H1 (cell line): ENCODE data around the gene TOP3B. TPM values are rescaled to one million over a fixed set of nuclear protein-coding genes. Genes with fewer than 3 reads are reported as not detected.
"Not testable (repeated sequence)": the region's sequence is repeated elsewhere in the genome, so short reads cannot be mapped to it uniquely, and the experiment has no call there.

Experiments
- CTCF ChIA-PET: fragments of 300-600 bp; sonication (Branson Sonifier 250); formaldehyde crosslinking; loops from one replicate; lab custom pipeline; 2021; ENCODE audit not compliant: partially characterized antibody; lab: Charles Lee
- POLR2A ChIA-PET: fragments of 300-600 bp; sonication (Branson Sonifier 250); formaldehyde crosslinking; loops from one replicate; lab custom pipeline; 2021; ENCODE audit warnings: inconsistent platforms; ENCODE audit not compliant: partially characterized antibody; lab: Charles Lee
- DNase-seq, 2 experiments: peaks; one replicate each; pipeline versions ENCODE4 v3.0.0 to v3.0.0-alpha.2; 2010 to 2022; ENCODE audit warnings: low spot score in 2 of 2, low read depth in 1 of 2, mixed read lengths in 1 of 2
- FAIRE-seq: peaks from 2 replicates; lab custom pipeline; 2011; peaks lifted over from hg19 to GRCh38; lab: Jason Lieb, UNC
- H2AFZ ChIP-seq: 2 replicates; pipeline ENCODE4 v1.8.1; 2012; ENCODE audit warnings: low read length, inconsistent platforms
- H2AK5ac ChIP-seq: 2 replicates; pipeline ENCODE4 v1.6.1; 2013; ENCODE audit warnings: low read depth, low read length
- H2BK120ac ChIP-seq: replicated peaks from 2 replicates; pipeline ENCODE3; 2013; ENCODE audit warnings: low read depth, low read length, inconsistent platforms
- H2BK12ac ChIP-seq: 2 replicates; pipeline ENCODE4 v1.6.1; 2013; ENCODE audit warnings: low read depth, low read length
- H2BK15ac ChIP-seq: 2 replicates; pipeline ENCODE4 v1.6.1; 2013; ENCODE audit warnings: low read length
- H2BK20ac ChIP-seq: 2 replicates; pipeline ENCODE4 v1.6.1; 2013; ENCODE audit warnings: low read length
- H2BK5ac ChIP-seq: 2 replicates; pipeline ENCODE4 v1.6.1; 2013; ENCODE audit warnings: low read depth, low read length
- H3K14ac ChIP-seq: 2 replicates; pipeline ENCODE4 v1.6.1; 2013; ENCODE audit warnings: inconsistent platforms; ENCODE audit not compliant: insufficient read length
- H3K18ac ChIP-seq: 2 replicates; pipeline ENCODE4 v1.6.1; 2013; ENCODE audit warnings: low read length; ENCODE audit errors: extremely low read depth
- H3K23ac ChIP-seq: 2 replicates; pipeline ENCODE4 v1.6.1; 2013; ENCODE audit warnings: inconsistent platforms; ENCODE audit not compliant: insufficient read length
- H3K23me2 ChIP-seq: 2 replicates; pipeline ENCODE4 v1.6.1; 2013; ENCODE audit warnings: low read depth, low read length
- H3K27ac ChIP-seq: 2 replicates; pipeline ENCODE4 v1.6.1; 2011; ENCODE audit warnings: low read depth, low read length, inconsistent platforms
- H3K27me3 ChIP-seq, 4 experiments: replicated peaks in 1 of 4; 1 replicate in 1 of 4; 2 replicates in 3 of 4; pipeline versions ENCODE4 v1.6.1 to v1.8.1; 2011 to 2013; ENCODE audit warnings: low read length in 3 of 4, mild to moderate bottlenecking in 3 of 4, inconsistent platforms in 2 of 4, mixed read lengths in 2 of 4, moderate library complexity in 1 of 4; ENCODE audit not compliant: control insufficient read depth in 3 of 4, insufficient read depth in 3 of 4; ENCODE audit errors: extremely low read depth in 1 of 4
- H3K36me3 ChIP-seq, 4 experiments: 2 replicates each; pipeline versions ENCODE4 v1.6.1 to v1.8.1; 2011 to 2013; ENCODE audit warnings: mild to moderate bottlenecking in 4 of 4, low read length in 3 of 4, moderate library complexity in 2 of 4, control low read depth in 1 of 4, inconsistent platforms in 1 of 4; ENCODE audit not compliant: insufficient read depth in 4 of 4, control insufficient read depth in 2 of 4
- H3K4ac ChIP-seq: replicated peaks from 2 replicates; pipeline ENCODE3; 2013; ENCODE audit warnings: low read length, low read depth, mixed read lengths, inconsistent platforms; ENCODE audit not compliant: insufficient read length
- H3K4me1 ChIP-seq, 4 experiments: replicated peaks in 1 of 4; 1 replicate in 1 of 4; 2 replicates in 3 of 4; pipeline versions ENCODE4 v1.6.1 to v1.8.1; 2011 to 2013; ENCODE audit warnings: low read length in 3 of 4, inconsistent platforms in 2 of 4, mixed read lengths in 1 of 4; ENCODE audit not compliant: insufficient read depth in 4 of 4, control insufficient read depth in 3 of 4
- H3K4me2 ChIP-seq, 2 experiments: 2 replicates each; pipeline versions ENCODE4 v1.6.1 to v1.8.1; 2011 to 2013; ENCODE audit warnings: low read depth in 2 of 2, low read length in 2 of 2, control low read depth in 1 of 2, inconsistent platforms in 1 of 2, mild to moderate bottlenecking in 1 of 2; ENCODE audit not compliant: insufficient read depth in 1 of 2
- H3K4me3 ChIP-seq, 4 experiments: fragments of 200-600, 300-600 bp in 1 of 4; sonication (generic), shearing (Covaris generic), sonication (Bioruptor Twin) in 1 of 4; 2 replicates each; pipeline versions ENCODE4 v1.5.1 to v1.8.1; 2011 to 2016; ENCODE audit warnings: low read length in 4 of 4, low read depth in 3 of 4, control low read depth in 2 of 4, inconsistent platforms in 2 of 4, mild to moderate bottlenecking in 2 of 4, mixed read lengths in 1 of 4, moderate library complexity in 1 of 4; ENCODE audit not compliant: insufficient read depth in 2 of 4; ENCODE audit errors: extremely low read depth in 1 of 4
- H3K56ac ChIP-seq: replicated peaks from 2 replicates; pipeline ENCODE3; 2013; ENCODE audit warnings: low read depth, mild to moderate bottlenecking, mixed read lengths, low read length, inconsistent platforms; ENCODE audit not compliant: insufficient read length
- H3K79me1 ChIP-seq: 2 replicates; pipeline ENCODE4 v1.6.1; 2013; ENCODE audit warnings: low read depth, low read length, control low read depth
- H3K79me2 ChIP-seq, 2 experiments: 2 replicates each; pipeline versions ENCODE4 v1.6.1 to v1.8.1; 2012 to 2013; ENCODE audit warnings: low read length in 2 of 2, mild to moderate bottlenecking in 2 of 2, inconsistent platforms in 1 of 2; ENCODE audit not compliant: insufficient read depth in 2 of 2, control insufficient read depth in 1 of 2
- H3K9ac ChIP-seq, 4 experiments: replicated peaks in 1 of 4; 1 replicate in 1 of 4; 2 replicates in 3 of 4; pipeline versions ENCODE4 v1.6.1 to v1.8.1; 2011 to 2013; ENCODE audit warnings: low read depth in 3 of 4, low read length in 3 of 4, control low read depth in 2 of 4, mild to moderate bottlenecking in 2 of 4, moderate library complexity in 2 of 4, inconsistent platforms in 1 of 4; ENCODE audit errors: extremely low read depth in 1 of 4
- H3K9me3 ChIP-seq, 2 experiments: 2 replicates each; pipeline versions ENCODE4 v1.6.1 to v1.8.1; 2012 to 2013; ENCODE audit warnings: mild to moderate bottlenecking in 2 of 2, moderate library complexity in 2 of 2, control low read depth in 1 of 2, inconsistent platforms in 1 of 2, low read depth in 1 of 2, low read length in 1 of 2, mixed read lengths in 1 of 2; ENCODE audit not compliant: insufficient read depth in 2 of 2
- H4K20me1 ChIP-seq, 2 experiments: replicated peaks in 1 of 2; 2 replicates each; pipeline versions ENCODE3 to v1.8.1; 2011 to 2013; ENCODE audit warnings: inconsistent platforms in 2 of 2, low read length in 2 of 2, mild to moderate bottlenecking in 1 of 2; ENCODE audit not compliant: insufficient read depth in 2 of 2, control insufficient read depth in 1 of 2
- H4K5ac ChIP-seq: 2 replicates; pipeline ENCODE4 v1.6.1; 2013; ENCODE audit warnings: low read length, low read depth, mixed read lengths, inconsistent platforms; ENCODE audit not compliant: insufficient read length
- H4K8ac ChIP-seq: 2 replicates; pipeline ENCODE4 v1.8.0; 2013; ENCODE audit warnings: mild to moderate bottlenecking, moderate library complexity, low read length, inconsistent platforms; ENCODE audit not compliant: insufficient read depth; ENCODE audit errors: extremely low read depth
- H4K91ac ChIP-seq: replicated peaks from 2 replicates; pipeline ENCODE3; 2013; ENCODE audit warnings: low read length, mixed read lengths, inconsistent platforms; ENCODE audit not compliant: insufficient read length
- WGBS, 2 experiments: shearing (Covaris generic) in 1 of 2; methylation state at CpG; one replicate each; pipeline versions ENCODE4 v1.1.6 to v1.1.7; 2013 to 2015; ENCODE audit warnings: low lambda C conversion rate in 2 of 2, mixed read lengths in 2 of 2, inconsistent platforms in 1 of 2, low coverage in 1 of 2, missing lambda C conversion rate in 1 of 2; ENCODE audit not compliant: insufficient replicate concordance in 2 of 2, insufficient coverage in 1 of 2, insufficient read length in 1 of 2; ENCODE audit errors: extremely low coverage in 1 of 2, missing lambda C conversion rate in 1 of 2; 5-methylcytosine and 5-hydroxymethylcytosine counted together
- polyA plus RNA-seq, 7 experiments: library from polyadenylated mRNA; depleted of rRNA in 3 of 7; stranded (reverse) in 5 of 7; unstranded in 2 of 7; fragments of >200 nt in 5 of 7; fragments of 200-250 nt in 2 of 7; gene quantifications; 1 replicate in 5 of 7; 2 replicates in 1 of 7; 4 replicates in 1 of 7; pipeline versions ENCODE4 v1.2.1 to v1.2.3, GENCODE V29; 2011 to 2013; ENCODE audit warnings: missing spikeins in 2 of 7, mixed read lengths in 2 of 7
- total RNA-seq: library from RNA; stranded (reverse); fragmentation: NEBNext Ultra II Directional; extraction: Animal tissue kit (Norgen Biotek cat#: 25700); gene quantifications from 2 replicates; pipeline ENCODE4 v1.2.1, GENCODE V29; 2021

TOP3B gene
- total and polyA plus RNA-seq, 2 of the 8 experiments (the other 6 are each of a cell fraction or from before 2014, with no cell fraction given) = 30.4 to 52.8 TPM

DNA sequence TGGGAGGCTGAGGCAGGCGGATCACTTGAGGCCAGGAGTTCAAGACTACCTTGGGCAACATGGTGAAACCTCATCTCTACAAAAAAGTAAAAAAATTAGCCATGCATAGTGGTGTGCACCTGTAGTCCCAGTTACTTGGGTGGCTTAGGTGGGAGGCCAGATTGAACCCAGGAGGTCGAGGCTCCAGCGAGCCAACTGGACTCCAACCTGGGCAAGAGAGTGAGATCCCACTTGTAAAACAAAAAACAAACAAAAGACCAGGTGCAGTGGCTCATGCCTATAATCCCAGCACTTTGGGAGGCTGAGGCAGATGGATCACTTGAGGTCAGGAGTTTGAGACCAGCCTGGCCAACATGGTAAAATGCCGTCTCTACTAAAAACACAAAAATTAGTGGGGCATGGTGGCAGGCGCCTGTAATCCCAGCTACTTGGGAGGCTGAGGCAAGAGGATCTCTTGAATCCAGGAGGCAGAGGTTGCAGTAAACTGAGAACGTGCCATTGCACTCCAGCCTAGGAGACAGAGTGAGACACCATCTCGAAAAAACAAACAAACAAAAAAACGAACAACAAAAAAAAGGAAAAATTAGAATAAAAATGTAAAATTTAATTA, 68.4 kb downstream of the TOP3B start:
- H3K4ac ChIP-seq, H4K8ac ChIP-seq, H3K79me1 ChIP-seq, H4K91ac ChIP-seq, FAIRE-seq, H2BK120ac ChIP-seq, H2AK5ac ChIP-seq, H4K20me1 ChIP-seq, H3K36me3 ChIP-seq, H3K79me2 ChIP-seq, H2BK20ac ChIP-seq, H3K23me2 ChIP-seq, H3K4me2 ChIP-seq, H4K5ac ChIP-seq, H3K9ac ChIP-seq, H3K18ac ChIP-seq, H3K23ac ChIP-seq, H2BK12ac ChIP-seq, H3K56ac ChIP-seq, POLR2A ChIA-PET, H2BK15ac ChIP-seq, H3K27me3 ChIP-seq, H2AFZ ChIP-seq, H3K27ac ChIP-seq, H2BK5ac ChIP-seq, H3K4me3 ChIP-seq, H3K14ac ChIP-seq, DNase-seq, H3K9me3 ChIP-seq: not testable (repeated sequence)
- H3K4me1 ChIP-seq = peaks cover 6 to 15% (median 9%) of the 10 kb centered on the region in 4 experiments
- CTCF ChIA-PET = interaction anchor here (1.4 kb wide), 1 partner anchor 24 kb away, joined by 4 read pairs; no protein-coding TSS in a partner anchor
- 96% methylated on average over 8 of the region's 8 CpGs; no CpG with 5 or more reads in 1 of the 2 experiments for WGBS, 2 experiments

DNA sequence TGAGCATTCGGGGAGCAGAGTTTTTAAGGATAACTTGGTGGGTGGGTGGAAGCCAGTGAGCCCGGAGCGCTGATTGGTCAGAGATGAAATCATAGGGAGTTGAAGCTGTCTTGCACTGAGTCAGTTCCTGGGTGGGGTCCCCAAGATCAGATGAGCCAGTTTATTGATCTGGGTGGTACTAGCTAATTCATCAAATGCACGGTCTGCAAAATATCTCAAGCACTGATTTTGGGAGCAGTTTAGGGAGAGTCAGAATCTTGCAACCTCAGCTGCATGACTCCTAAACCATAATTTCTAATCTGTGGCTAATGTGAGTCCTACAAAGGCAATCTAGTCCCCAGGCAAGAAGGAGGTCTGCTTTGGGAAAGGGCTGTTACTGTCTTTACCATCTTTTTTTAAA, 72.2 kb downstream of the TOP3B start:
- H3K4me3 ChIP-seq, H3K36me3 ChIP-seq, H3K9me3 ChIP-seq, H3K4me1 ChIP-seq, H3K4ac ChIP-seq, H3K79me2 ChIP-seq, H4K5ac ChIP-seq, H3K18ac ChIP-seq, H2BK5ac ChIP-seq, H2BK120ac ChIP-seq, H3K9ac ChIP-seq, H4K91ac ChIP-seq, H3K79me1 ChIP-seq, DNase-seq, H2BK20ac ChIP-seq, H3K23me2 ChIP-seq, H3K14ac ChIP-seq, H2BK12ac ChIP-seq, H3K27ac ChIP-seq, H3K4me2 ChIP-seq, H2BK15ac ChIP-seq, H4K20me1 ChIP-seq, H4K8ac ChIP-seq, H2AK5ac ChIP-seq, H3K56ac ChIP-seq, H3K23ac ChIP-seq, H2AFZ ChIP-seq, FAIRE-seq, H3K27me3 ChIP-seq: not testable (repeated sequence)
- ChIA-PET CTCF (interaction anchor here (1.4 kb wide), 1 partner anchor 12 kb away, joined by 3 read pairs; no protein-coding TSS in a partner anchor), POLR2A (interaction anchor here (1.3 kb wide), 1 partner anchor 13 kb away, joined by 4 read pairs; no protein-coding TSS in a partner anchor)
- 82% methylated on average over 4 of the region's 4 CpGs; no CpG with 5 or more reads in 1 of the 2 experiments for WGBS, 2 experiments
